KMS-11 (cell line): ENCODE data around the gene MCM9.

ENCODE experiments used
- H2AFZ ChIP-seq: fragments of 200-600 bp; sonication (generic); 2 replicates; pipeline ENCODE4 v1.6.1; 2016; ENCODE audit warnings: antibody characterized with exemption, mixed run types, low read depth
- H3K27ac ChIP-seq: fragments of 200-600 bp; sonication (generic); 2 replicates; pipeline ENCODE4 v1.6.1; 2016; ENCODE audit warnings: mild to moderate bottlenecking, mixed run types
- H3K27me3 ChIP-seq: fragments of 200-600 bp; sonication (generic); 2 replicates; pipeline ENCODE4 v1.6.1; 2017; ENCODE audit warnings: mild to moderate bottlenecking, low read depth, mixed run types, moderate library complexity; ENCODE audit not compliant: insufficient read depth
- H3K36me3 ChIP-seq: fragments of 200-600 bp; sonication (generic); 2 replicates; pipeline ENCODE4 v1.6.1; 2017; ENCODE audit warnings: mild to moderate bottlenecking, mixed run types; ENCODE audit not compliant: insufficient read depth
- H3K4me1 ChIP-seq: fragments of 200-600 bp; sonication (generic); 2 replicates; pipeline ENCODE4 v1.6.1; 2016; ENCODE audit warnings: mild to moderate bottlenecking, low read depth, mixed run types; ENCODE audit not compliant: poor library complexity, severe bottlenecking
- H3K4me2 ChIP-seq: fragments of 200-600 bp; sonication (generic); 2 replicates; pipeline ENCODE4 v1.7.0; 2016; ENCODE audit warnings: mild to moderate bottlenecking, mixed run types
- H3K4me3 ChIP-seq: fragments of 200-600 bp; sonication (generic); IDR thresholded peaks from 2 replicates; pipeline ENCODE4 v1.6.1; 2017; ENCODE audit warnings: low read depth, low read length, mixed read lengths; ENCODE audit not compliant: insufficient read depth
- H3K79me2 ChIP-seq: fragments of 200-600 bp; sonication (generic); 2 replicates; pipeline ENCODE4 v1.6.1; 2016; ENCODE audit warnings: low read depth, mixed run types; ENCODE audit not compliant: insufficient read depth
- H3K9ac ChIP-seq: fragments of 200-600 bp; sonication (generic); 2 replicates; pipeline ENCODE4 v1.6.1; 2016; ENCODE audit warnings: mild to moderate bottlenecking, mixed run types
- H4K20me1 ChIP-seq: fragments of 200-600 bp; sonication (generic); 2 replicates; pipeline ENCODE4 v1.6.1; 2016; ENCODE audit warnings: mild to moderate bottlenecking, mixed run types; ENCODE audit not compliant: insufficient read depth
- CTCF ChIP-seq: fragments of 200-600 bp; sonication (generic); conservative IDR thresholded peaks from 2 replicates; pipeline ENCODE4 v1.6.1; 2017; ENCODE audit warnings: low read depth, mild to moderate bottlenecking, antibody characterized with exemption, low read length, moderate library complexity, mixed read lengths

Gene MCM9

GRCh38 chr6:118875672-118876071, 59.3 kb downstream of the MCM9 start:
- Histone ChIP-seq H3K4me3 (no peak overlapping the region), H3K27ac (no peak overlapping the region), H4K20me1 (no peaks in the 10 kb centered on the region), H3K4me1 (no peaks in the 10 kb centered on the region), H3K9ac (no peak overlapping the region), H3K27me3 (no peaks in the 10 kb centered on the region), H3K79me2 (no peaks in the 10 kb centered on the region), H2AFZ (no peak overlapping the region), H3K4me2 (no peak overlapping the region), H3K36me3 (no peaks in the 10 kb centered on the region)
- TF ChIP-seq CTCF: no peak

- Histone ChIP-seq H3K36me3 (no peaks in the 10 kb centered on the region), H2AFZ (no peak overlapping the region), H3K4me1 (no peaks in the 10 kb centered on the region), H3K27me3 (no peaks in the 10 kb centered on the region), H4K20me1 (no peaks in the 10 kb centered on the region), H3K79me2 (no peaks in the 10 kb centered on the region), H3K4me2 (no peak overlapping the region), H3K4me3 (no peak overlapping the region), H3K9ac (no peak overlapping the region), H3K27ac (no peak overlapping the region)
- no peak for TF ChIP-seq CTCF
These were observed 61.7 kb downstream of the MCM9 start for GRCh38 chr6:118873239-118873638.

- Histone ChIP-seq H3K36me3 (no peaks in the 10 kb centered on the region), H3K4me3 (no peak overlapping the region), H3K27ac (no peak overlapping the region), H3K27me3 (no peaks in the 10 kb centered on the region), H4K20me1 (no peaks in the 10 kb centered on the region), H3K4me2 (no peak overlapping the region), H3K4me1 (no peaks in the 10 kb centered on the region), H3K9ac (no peak overlapping the region), H2AFZ (no peak overlapping the region), H3K79me2 (no peaks in the 10 kb centered on the region)
- TF ChIP-seq CTCF: no peak
These were observed 62.2 kb downstream of the MCM9 start for GRCh38 chr6:118872726-118873125.

- Histone ChIP-seq H3K27ac (no peak overlapping the region), H3K27me3 (no peaks in the 10 kb centered on the region), H3K4me2 (no peak overlapping the region), H3K4me1 (no peaks in the 10 kb centered on the region), H3K4me3 (no peak overlapping the region), H3K9ac (no peak overlapping the region), H4K20me1 (no peaks in the 10 kb centered on the region), H3K79me2 (no peaks in the 10 kb centered on the region), H2AFZ (no peak overlapping the region), H3K36me3 (no peaks in the 10 kb centered on the region)
- TF ChIP-seq CTCF: no peak
These were observed 62.6 kb downstream of the MCM9 start for GRCh38 chr6:118872318-118872717.

GRCh38 chr6:118871331-118871730, 63.6 kb downstream of the MCM9 start:
- H3K4me1 ChIP-seq: no peaks in the 10 kb centered on the region
- H3K36me3 ChIP-seq: no peaks in the 10 kb centered on the region
- H3K27ac ChIP-seq: no peak overlapping the region
- no peaks in the 10 kb centered on the region for H3K27me3 ChIP-seq
- H4K20me1 ChIP-seq: no peaks in the 10 kb centered on the region
- H2AFZ ChIP-seq: no peak overlapping the region
- no peak overlapping the region for H3K4me3 ChIP-seq
- no peak overlapping the region for H3K9ac ChIP-seq
- no peak for TF ChIP-seq CTCF
- no peak overlapping the region for H3K4me2 ChIP-seq
- no peaks in the 10 kb centered on the region for H3K79me2 ChIP-seq
